BE2C (cell line): ENCODE measurements around the gene MTHFD1.
A peak's percentile ranks its signal among the peaks of the same experiment; 100 is the strongest.

ENCODE experiments used
- DNase-seq: peaks from one replicate; pipeline ENCODE4 v3.0.0-alpha.2; 2020
- H3K27me3 ChIP-seq: fragments of 250-450 bp; sonication (Bioruptor Pico); 2 replicates; pipeline ENCODE4 v1.5.1; 2020; ENCODE audit warnings: mild to moderate bottlenecking
- H3K36me3 ChIP-seq: fragments of 250-450 bp; sonication (Bioruptor Pico); 2 replicates; pipeline ENCODE4 v1.5.1; 2020; ENCODE audit warnings: mild to moderate bottlenecking
- H3K4me1 ChIP-seq: fragments of 250-450 bp; sonication (Bioruptor Pico); 2 replicates; pipeline ENCODE4 v1.5.1; 2020
- H3K4me3 ChIP-seq: 2 replicates; pipeline ENCODE4 v1.5.1; 2011; ENCODE audit warnings: low read depth, low read length
- H3K9me3 ChIP-seq: fragments of 250-450 bp; sonication (Bioruptor Pico); 2 replicates; pipeline ENCODE4 v1.5.1; 2020
- CTCF ChIP-seq: IDR thresholded peaks from 2 replicates; pipeline ENCODE4 v1.5.1; 2012; ENCODE audit warnings: mild to moderate bottlenecking, low read depth, low read length

The MTHFD1 gene

GRCh38 chr14:64440494-64440893 is 52.3 kb downstream of the MTHFD1 start:
- H3K4me1 ChIP-seq, result peaks cover 33% of the 10 kb centered on the region
- no peak for DNase-seq
- H3K36me3 ChIP-seq, result peaks cover 89% of the 10 kb centered on the region
- TF ChIP-seq CTCF, result no peak
- H3K27me3 ChIP-seq, result no peaks in the 10 kb centered on the region
- no peak overlapping the region for H3K4me3 ChIP-seq
- no peaks in the 10 kb centered on the region for H3K9me3 ChIP-seq

GRCh38 chr14:64442300-64442988 is 54.3 kb downstream of the MTHFD1 start:
- Histone ChIP-seq H3K27me3 (no peaks in the 10 kb centered on the region), H3K9me3 (no peaks in the 10 kb centered on the region), H3K4me1 (peaks cover 42% of the 10 kb centered on the region), H3K4me3 (no peak overlapping the region), H3K36me3 (peaks cover 74% of the 10 kb centered on the region)
- TF ChIP-seq CTCF, result 0 out of 2 replicates have a peak, but pooled peaks have one; percentile 2
- peak; percentile 49 for DNase-seq

GRCh38 chr14:64444140-64444539 is 56.0 kb downstream of the MTHFD1 start:
- Histone ChIP-seq H3K27me3 (no peaks in the 10 kb centered on the region), H3K9me3 (no peaks in the 10 kb centered on the region), H3K4me3 (no peak overlapping the region), H3K36me3 (peaks cover 72% of the 10 kb centered on the region), H3K4me1 (peaks cover 42% of the 10 kb centered on the region)
- no peak for DNase-seq
- TF ChIP-seq CTCF, result no peak

GRCh38 chr14:64444984-64445845 is 57.1 kb downstream of the MTHFD1 start:
- DNase-seq, result peak; percentile 34
- H3K27me3 ChIP-seq, result no peaks in the 10 kb centered on the region
- H3K4me3 ChIP-seq, result no peak overlapping the region
- TF ChIP-seq CTCF, result no peak
- no peaks in the 10 kb centered on the region for H3K9me3 ChIP-seq
- peaks cover 42% of the 10 kb centered on the region for H3K4me1 ChIP-seq
- H3K36me3 ChIP-seq, result peaks cover 74% of the 10 kb centered on the region

GRCh38 chr14:64447876-64448670 is 59.9 kb downstream of the MTHFD1 start:
- Histone ChIP-seq H3K36me3 (peaks cover 70% of the 10 kb centered on the region), H3K4me3 (no peak overlapping the region), H3K27me3 (no peaks in the 10 kb centered on the region), H3K4me1 (peaks cover 31% of the 10 kb centered on the region), H3K9me3 (no peaks in the 10 kb centered on the region)
- TF ChIP-seq CTCF, result no peak
- DNase-seq, result no peak
